ENCODE data around the gene VARS2.

The VARS2 gene

GRCh38 chr6:30972816-30973215 lies 58.8 kb downstream of the VARS2 start:
- DNase-seq (ENCODE audit: low read depth), result no peak
- no peak overlapping the region for H3K4me3 ChIP-seq (ENCODE audit: control insufficient read depth, low read depth, low read length)
- TF ChIP-seq CTCF (IDR thresholded peaks at IDR 0.05; ENCODE audit: control insufficient read depth, insufficient read depth, low read depth, low read length, missing control alignments), result no peak

- no peak for DNase-seq (ENCODE audit: low read depth)
- no peak for TF ChIP-seq CTCF (IDR thresholded peaks at IDR 0.05; ENCODE audit: control insufficient read depth, insufficient read depth, low read depth, low read length, missing control alignments)
- no peak overlapping the region for H3K4me3 ChIP-seq (ENCODE audit: control insufficient read depth, low read depth, low read length)
These were observed 60.6 kb downstream of the VARS2 start for GRCh38 chr6:30974490-30975252.

Data from AG09309 (cell line).